Measurements from ENCODE around the gene PADI2. TPM values are rescaled to one million over a fixed set of nuclear protein-coding genes. Genes with fewer than 3 reads are reported as not detected.

The PADI2 gene
- total and polyA plus RNA-seq, 2 donors (not counting 1 experiment from before 2014, with no cell fraction given): 0.25 to 14.2 TPM

- Histone ChIP-seq H2AFZ (ENCODE audit: insufficient read depth, low read depth, low read length, poor library complexity, severe bottlenecking) (no peak overlapping the region), H3K27ac (ENCODE audit: low read length in 2 of 2) (no peak overlapping the region), H3K4me3 (ENCODE audit: control extremely low read depth in 1 of 5, extremely low read depth in 1 of 5, insufficient read depth in 1 of 5, low read depth in 2 of 5, low read length in 4 of 5) (no peak overlapping the region), H4K20me1 (ENCODE audit: control insufficient read depth, insufficient read depth, low read length, poor library complexity, severe bottlenecking) (no peaks in the 10 kb centered on the region), H3K27me3 (replicated peaks in 1 of 4; ENCODE audit: control extremely low read depth in 1 of 4, control insufficient read depth in 3 of 4, insufficient read depth in 4 of 4, low read length in 3 of 4) (no peaks in the 10 kb centered on the region), H3K36me3 (replicated peaks in 1 of 2; ENCODE audit: control extremely low read depth in 1 of 2, control insufficient read depth in 1 of 2, extremely low read depth in 1 of 2, insufficient read depth in 2 of 2, low read length in 1 of 2) (no peaks in the 10 kb centered on the region), H3K79me2 (ENCODE audit: control insufficient read depth, insufficient read depth, low read length) (no peaks in the 10 kb centered on the region), H3K4me2 (replicated peaks; ENCODE audit: low read depth, low read length, poor library complexity, severe bottlenecking) (no peak overlapping the region), H3K9ac (ENCODE audit: low read length) (no peak overlapping the region), H3K4me1 (ENCODE audit: control insufficient read depth in 2 of 2, insufficient read depth in 2 of 2, low read length in 2 of 2) (no peaks in the 10 kb centered on the region), H3K9me3 (ENCODE audit: control extremely low read depth in 1 of 3, control insufficient read depth in 2 of 3, insufficient read depth in 1 of 3, low read length in 2 of 3) (no peaks in the 10 kb centered on the region)
- POLR2A ChIA-PET: interaction anchor here (0.7 kb wide), 1 partner anchor 94 kb away, joined by 4 read pairs; no protein-coding TSS in a partner anchor
- no peaks in the 10 kb centered on the region for H3K9me3 Mint-ChIP-seq (ENCODE audit: insufficient read depth)
- DNase-seq (no peak), ATAC-seq (ENCODE audit: low read depth) (no peak)
- no peak overlapping the region for H3K4me3 Mint-ChIP-seq
- H3K27me3 Mint-ChIP-seq: peaks cover 5% of the 10 kb centered on the region
- H3K4me1 Mint-ChIP-seq: no peaks in the 10 kb centered on the region
- intact Hi-C loops (cut with micrococcal nuclease): no loop called here
- WGBS (ENCODE audit: insufficient coverage): 97% methylated on average over 8 of the region's 17 CpGs
- H3K27ac Mint-ChIP-seq: no peak overlapping the region
- CTCF ChIA-PET: no interaction called here
- no peak for TF ChIP-seq EZH2 (IDR thresholded peaks at IDR 0.05; ENCODE audit: borderline replicate concordance, insufficient read depth, low read depth, low read length, poor library complexity, severe bottlenecking)
- no peak for TF ChIP-seq CTCF (IDR thresholded peaks at IDR 0.05)
Measured at GRCh38 chr1:17104782-17105181, 14.5 kb downstream of the PADI2 start.

DNA sequence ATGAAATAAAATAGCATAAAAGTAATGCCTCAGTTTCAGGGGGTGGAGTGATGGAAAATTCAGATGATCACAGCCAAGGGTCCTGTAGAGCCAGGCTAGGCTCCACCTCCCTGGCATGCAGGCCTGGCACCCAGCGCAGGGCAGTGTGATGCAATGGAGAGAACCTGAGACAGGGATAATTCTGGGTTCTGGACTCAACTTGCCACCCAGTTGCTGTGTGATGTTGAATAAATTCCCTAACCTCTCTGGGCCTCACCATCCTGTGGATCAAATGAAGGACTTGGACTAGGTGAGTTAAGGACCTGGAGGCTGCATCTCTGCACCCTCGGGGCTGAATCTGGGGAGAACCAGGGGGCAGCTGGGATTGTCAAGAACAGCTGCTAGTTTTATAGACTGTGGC lies 17.0 kb downstream of the PADI2 start:
- Mint-ChIP-seq H3K27me3 (peaks cover 5% of the 10 kb centered on the region), H3K4me3 (no peak overlapping the region), H3K9me3 (ENCODE audit: insufficient read depth) (no peaks in the 10 kb centered on the region), H3K27ac (no peak overlapping the region), H3K4me1 (no peaks in the 10 kb centered on the region)
- H3K4me1 ChIP-seq (ENCODE audit: control insufficient read depth in 2 of 2, insufficient read depth in 2 of 2, low read length in 2 of 2): no peaks in the 10 kb centered on the region
- POLR2A ChIA-PET: no interaction called here
- no peak overlapping the region for H3K27ac ChIP-seq (ENCODE audit: low read length in 2 of 2)
- no peaks in the 10 kb centered on the region for H3K36me3 ChIP-seq (replicated peaks in 1 of 2; ENCODE audit: control extremely low read depth in 1 of 2, control insufficient read depth in 1 of 2, extremely low read depth in 1 of 2, insufficient read depth in 2 of 2, low read length in 1 of 2)
- intact Hi-C loops (cut with micrococcal nuclease): no loop called here
- H3K4me2 ChIP-seq (replicated peaks; ENCODE audit: low read depth, low read length, poor library complexity, severe bottlenecking): no peak overlapping the region
- TF ChIP-seq CTCF (IDR thresholded peaks at IDR 0.05): no peak
- TF ChIP-seq EZH2 (IDR thresholded peaks at IDR 0.05; ENCODE audit: borderline replicate concordance, insufficient read depth, low read depth, low read length, poor library complexity, severe bottlenecking): no peak
- no peaks in the 10 kb centered on the region for H3K27me3 ChIP-seq (replicated peaks in 1 of 4; ENCODE audit: control extremely low read depth in 1 of 4, control insufficient read depth in 3 of 4, insufficient read depth in 4 of 4, low read length in 3 of 4)
- DNase-seq (no peak), ATAC-seq (ENCODE audit: low read depth) (no peak)
- no peak overlapping the region for H2AFZ ChIP-seq (ENCODE audit: insufficient read depth, low read depth, low read length, poor library complexity, severe bottlenecking)
- no peaks in the 10 kb centered on the region for H3K79me2 ChIP-seq (ENCODE audit: control insufficient read depth, insufficient read depth, low read length)
- H3K4me3 ChIP-seq (ENCODE audit: control extremely low read depth in 1 of 5, extremely low read depth in 1 of 5, insufficient read depth in 1 of 5, low read depth in 2 of 5, low read length in 4 of 5): no peak overlapping the region
- 100% methylated on average over 2 of the region's 2 CpGs for WGBS (ENCODE audit: insufficient coverage)
- H3K9ac ChIP-seq (ENCODE audit: low read length): no peak overlapping the region
- H3K9me3 ChIP-seq (ENCODE audit: control extremely low read depth in 1 of 3, control insufficient read depth in 2 of 3, insufficient read depth in 1 of 3, low read length in 2 of 3): no peaks in the 10 kb centered on the region
- H4K20me1 ChIP-seq (ENCODE audit: control insufficient read depth, insufficient read depth, low read length, poor library complexity, severe bottlenecking): no peaks in the 10 kb centered on the region
- CTCF ChIA-PET: no interaction called here

All from B cell (primary cell).